ENCODE data around the gene PANK1. TPM values are rescaled to one million over a fixed set of nuclear protein-coding genes. Genes with fewer than 3 reads are reported as not detected.

PANK1 gene
- polyA plus RNA-seq, 2 of the 4 experiments (the other 2 are of a cell fraction), result 6.7 to 9.0 TPM

DNA sequence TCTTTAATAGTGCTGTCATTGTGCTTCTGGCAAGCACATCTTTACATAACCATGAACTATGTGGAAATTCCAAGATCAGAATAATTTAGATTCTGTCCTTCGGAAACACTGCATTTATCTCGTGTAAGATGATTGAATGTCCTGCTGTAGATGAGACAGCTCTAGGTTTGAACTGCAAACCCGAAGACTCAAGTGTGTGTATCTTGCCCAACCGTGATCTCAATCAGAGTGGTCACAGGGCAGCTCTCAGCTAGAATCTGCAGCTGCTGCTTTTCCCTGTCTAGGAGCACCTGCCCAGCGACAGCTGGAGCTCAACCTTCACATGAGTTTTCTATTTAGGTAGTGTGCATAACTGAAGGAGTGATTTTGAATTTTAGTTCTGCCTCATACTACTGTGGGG is 38.8 kb upstream of the PANK1 start:
- ATAC-seq, result no peak

DNA sequence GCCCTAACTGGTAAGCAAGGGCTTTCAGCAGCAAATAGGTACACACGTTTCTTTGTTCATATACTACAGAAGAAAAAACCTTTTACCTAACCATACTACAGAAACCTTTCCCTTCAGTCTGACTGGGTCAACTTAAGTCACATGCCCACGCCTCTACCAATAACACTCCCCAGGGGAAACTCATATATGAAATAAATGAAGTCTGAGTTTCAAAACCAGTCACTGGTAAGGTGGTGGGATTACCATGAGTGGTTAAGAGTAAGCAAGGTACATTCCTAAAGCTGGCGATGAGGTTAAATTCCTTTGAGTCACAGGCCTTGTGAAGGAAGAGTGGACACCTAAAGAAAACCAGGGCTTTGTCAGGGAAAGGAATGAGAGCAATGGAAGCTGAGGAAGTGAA is 34.9 kb upstream of the PANK1 start:
- H3K4me1 ChIP-seq, result no peaks in the 10 kb centered on the region
- no peak for ATAC-seq
- FAIRE-seq, result no peak
- POLR2A ChIA-PET, result no interaction called here
- no peak for DNase-seq (ENCODE audit: low read depth in 1 of 2, low spot score in 1 of 2)
- TF ChIP-seq HDAC2 (IDR thresholded peaks at IDR 0.05) (no peak), TFCP2L1 (CRISPR knock-in tag; IDR thresholded peaks at IDR 0.05) (no peak), POLR2AphosphoS2 (conservative IDR thresholded peaks at IDR 0.05; ENCODE audit: low read length) (no peak), SMC3 (IDR thresholded peaks at IDR 0.05) (no peak), HEYL (CRISPR knock-in tag; IDR thresholded peaks at IDR 0.05) (no peak), BHLHE40 (IDR thresholded peaks at IDR 0.05; ENCODE audit: low read depth, low read length) (no peak), GATA3 (IDR thresholded peaks at IDR 0.05; ENCODE audit: borderline replicate concordance) (no peak), FOXS1 (CRISPR knock-in tag; IDR thresholded peaks at IDR 0.05) (no peak), RAD21 (conservative IDR thresholded peaks at IDR 0.05 in 1 of 2, IDR thresholded peaks at IDR 0.05 in 1 of 2) (no peak)
- TF ChIP-seq, protein P1, sequence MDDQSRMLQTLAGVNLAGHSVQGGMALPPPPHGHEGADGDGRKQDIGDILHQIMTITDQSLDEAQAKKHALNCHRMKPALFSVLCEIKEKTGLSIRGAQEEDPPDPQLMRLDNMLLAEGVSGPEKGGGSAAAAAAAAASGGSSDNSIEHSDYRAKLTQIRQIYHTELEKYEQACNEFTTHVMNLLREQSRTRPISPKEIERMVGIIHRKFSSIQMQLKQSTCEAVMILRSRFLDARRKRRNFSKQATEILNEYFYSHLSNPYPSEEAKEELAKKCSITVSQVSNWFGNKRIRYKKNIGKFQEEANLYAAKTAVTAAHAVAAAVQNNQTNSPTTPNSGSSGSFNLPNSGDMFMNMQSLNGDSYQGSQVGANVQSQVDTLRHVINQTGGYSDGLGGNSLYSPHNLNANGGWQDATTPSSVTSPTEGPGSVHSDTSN (IDR thresholded peaks at IDR 0.05), result no peak
- TF ChIP-seq, protein P2, sequence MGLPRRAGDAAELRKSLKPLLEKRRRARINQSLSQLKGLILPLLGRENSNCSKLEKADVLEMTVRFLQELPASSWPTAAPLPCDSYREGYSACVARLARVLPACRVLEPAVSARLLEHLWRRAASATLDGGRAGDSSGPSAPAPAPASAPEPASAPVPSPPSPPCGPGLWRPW (IDR thresholded peaks at IDR 0.05), result no peak
- TF ChIP-seq, protein P3, sequence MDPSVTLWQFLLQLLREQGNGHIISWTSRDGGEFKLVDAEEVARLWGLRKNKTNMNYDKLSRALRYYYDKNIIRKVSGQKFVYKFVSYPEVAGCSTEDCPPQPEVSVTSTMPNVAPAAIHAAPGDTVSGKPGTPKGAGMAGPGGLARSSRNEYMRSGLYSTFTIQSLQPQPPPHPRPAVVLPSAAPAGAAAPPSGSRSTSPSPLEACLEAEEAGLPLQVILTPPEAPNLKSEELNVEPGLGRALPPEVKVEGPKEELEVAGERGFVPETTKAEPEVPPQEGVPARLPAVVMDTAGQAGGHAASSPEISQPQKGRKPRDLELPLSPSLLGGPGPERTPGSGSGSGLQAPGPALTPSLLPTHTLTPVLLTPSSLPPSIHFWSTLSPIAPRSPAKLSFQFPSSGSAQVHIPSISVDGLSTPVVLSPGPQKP (IDR thresholded peaks at IDR 0.05; ENCODE audit: low read depth, low read length), result no peak
- H3K27ac ChIP-seq, result no peak overlapping the region
- CTCF ChIA-PET, result no interaction called here
- no peaks in the 10 kb centered on the region for H3K9me3 ChIP-seq
- no peak overlapping the region for H3K4me3 ChIP-seq
- 58% methylated on average over 3 of the region's 3 CpGs for WGBS (ENCODE audit: missing lambda C conversion rate)
- no peak overlapping the region for H3K4me2 ChIP-seq

More for the DNA sequence above, 38.8 kb upstream of the PANK1 start:
- Histone ChIP-seq H3K27ac (no peak overlapping the region), H3K4me3 (no peak overlapping the region), H3K9me3 (no peaks in the 10 kb centered on the region), H3K4me2 (no peak overlapping the region), H3K4me1 (no peaks in the 10 kb centered on the region)
- POLR2A ChIA-PET, result interaction anchor here (1.4 kb wide), 1 partner anchor 17 kb away, joined by 5 read pairs; the partner anchor contains the start of gene KIF20B
- FAIRE-seq, result no peak
- DNase-seq (ENCODE audit: low read depth in 1 of 2, low spot score in 1 of 2), result no peak
- 54% methylated on average over 5 of the region's 5 CpGs for WGBS (ENCODE audit: missing lambda C conversion rate)
- CTCF ChIA-PET, result no interaction called here
- TF ChIP-seq GATA3 (IDR thresholded peaks at IDR 0.05; ENCODE audit: borderline replicate concordance) (no peak), HOXB5 (CRISPR knock-in tag; IDR thresholded peaks at IDR 0.05) (no peak), CEBPB (IDR thresholded peaks at IDR 0.05) (no peak), HEYL (CRISPR knock-in tag; IDR thresholded peaks at IDR 0.05) (no peak), EP300 (IDR thresholded peaks at IDR 0.05) (no peak), CHD2 (IDR thresholded peaks at IDR 0.05; ENCODE audit: low read length, partially characterized antibody) (no peak), ZFP36 (IDR thresholded peaks at IDR 0.05; ENCODE audit: borderline replicate concordance, partially characterized antibody) (no peak), JUN (IDR thresholded peaks at IDR 0.05) (no peak), MYC (IDR thresholded peaks at IDR 0.05; ENCODE audit: borderline replicate concordance, low read length) (no peak), CBX2 (IDR thresholded peaks at IDR 0.05; ENCODE audit: borderline replicate concordance, low read depth) (no peak), CBX8 (IDR thresholded peaks at IDR 0.05) (no peak), FOSL2 (IDR thresholded peaks at IDR 0.05) (no peak), FOSL2 (CRISPR knock-in tag; IDR thresholded peaks at IDR 0.05) (no peak), ESRRA (IDR thresholded peaks at IDR 0.05; ENCODE audit: borderline replicate concordance, low read length) (no peak), ZSCAN20 (CRISPR knock-in tag; IDR thresholded peaks at IDR 0.05) (no peak), KDM1A (IDR thresholded peaks at IDR 0.05; ENCODE audit: low read depth) (no peak), EHMT2 (IDR thresholded peaks at IDR 0.05; ENCODE audit: low read depth) (no peak)
- TF ChIP-seq, protein P4, sequence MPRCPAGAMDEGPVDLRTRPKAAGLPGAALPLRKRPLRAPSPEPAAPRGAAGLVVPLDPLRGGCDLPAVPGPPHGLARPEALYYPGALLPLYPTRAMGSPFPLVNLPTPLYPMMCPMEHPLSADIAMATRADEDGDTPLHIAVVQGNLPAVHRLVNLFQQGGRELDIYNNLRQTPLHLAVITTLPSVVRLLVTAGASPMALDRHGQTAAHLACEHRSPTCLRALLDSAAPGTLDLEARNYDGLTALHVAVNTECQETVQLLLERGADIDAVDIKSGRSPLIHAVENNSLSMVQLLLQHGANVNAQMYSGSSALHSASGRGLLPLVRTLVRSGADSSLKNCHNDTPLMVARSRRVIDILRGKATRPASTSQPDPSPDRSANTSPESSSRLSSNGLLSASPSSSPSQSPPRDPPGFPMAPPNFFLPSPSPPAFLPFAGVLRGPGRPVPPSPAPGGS (IDR thresholded peaks at IDR 0.05), result no peak

Data from A549 (cell line).